ENCODE results near the gene MARK1.

Gene MARK1

GRCh38 chr1:220527908-220528678, at the start of gene MARK1:
MARK1 (plus strand) TSS chr1:220528136; CDS start chr1:220528823, 687 bp downstream.
- DNase-seq, result no peak

- no peak for DNase-seq
Observed at GRCh38 chr1:220483700-220484099, 44.2 kb upstream of the MARK1 start.

GRCh38 chr1:220484135-220484534, 43.8 kb upstream of the MARK1 start:
- DNase-seq, result no peak

- no peak for DNase-seq
Observed at GRCh38 chr1:220485131-220485530, 42.8 kb upstream of the MARK1 start.

GRCh38 chr1:220485791-220486190, 42.1 kb upstream of the MARK1 start:
- DNase-seq, result no peak

- no peak for DNase-seq
Observed at GRCh38 chr1:220487297-220487820, 40.6 kb upstream of the MARK1 start.

GRCh38 chr1:220491891-220492290, 36.0 kb upstream of the MARK1 start:
- no peak for DNase-seq

- no peak for DNase-seq
Observed at GRCh38 chr1:220497220-220497947, 30.6 kb upstream of the MARK1 start.

GRCh38 chr1:220498188-220498587, 29.7 kb upstream of the MARK1 start:
- DNase-seq, result no peak

- no peak for DNase-seq
Observed at GRCh38 chr1:220500372-220500771, 27.6 kb upstream of the MARK1 start.

GRCh38 chr1:220504329-220504728, 23.6 kb upstream of the MARK1 start:
- no peak for DNase-seq

GRCh38 chr1:220507085-220507484, 20.9 kb upstream of the MARK1 start:
- no peak for DNase-seq

- DNase-seq, result no peak
Observed at GRCh38 chr1:220511179-220511578, 16.8 kb upstream of the MARK1 start.

- DNase-seq, result no peak
Observed at GRCh38 chr1:220511785-220512184, 16.2 kb upstream of the MARK1 start.

- DNase-seq, result no peak
Observed at GRCh38 chr1:220513834-220514233, 14.1 kb upstream of the MARK1 start.

GRCh38 chr1:220514256-220514655, 13.7 kb upstream of the MARK1 start:
- no peak for DNase-seq

- DNase-seq, result no peak
Observed at GRCh38 chr1:220516014-220516721, 11.8 kb upstream of the MARK1 start.

GRCh38 chr1:220516722-220517042, 11.3 kb upstream of the MARK1 start:
- no peak for DNase-seq

GRCh38 chr1:220521778-220522177, 6.2 kb upstream of the MARK1 start:
- DNase-seq, result no peak

GRCh38 chr1:220526294-220526693, 1.6 kb upstream of the MARK1 start:
- no peak for DNase-seq

GRCh38 chr1:220527279-220527907, 543 bp upstream of the MARK1 start:
- DNase-seq, result no peak

GRCh38 chr1:220528679-220529501, 954 bp downstream of the MARK1 start:
- no peak for DNase-seq

All from bone marrow (tissue), 2 donors.